BLaER1 treated with 17β-estradiol and CSF1 and Interleukin-3, amounts not matched to agents 10 nM and 100 nM (cell line): ENCODE data around the gene PDS5B.

ENCODE experiments used
- H3K27ac ChIP-seq, 11 experiments: shearing (Covaris generic); formaldehyde crosslinking; 2 replicates each; pipeline ENCODE4 v1.8.1; 2022
- H3K27me3 ChIP-seq, 11 experiments: shearing (Covaris generic); formaldehyde crosslinking; 2 replicates each; pipeline ENCODE4 v1.8.1; 2022
- H3K36me3 ChIP-seq, 11 experiments: shearing (Covaris generic); formaldehyde crosslinking; 2 replicates each; pipeline ENCODE4 v1.8.1; 2022
- H3K4me1 ChIP-seq, 10 experiments: shearing (Covaris generic); formaldehyde crosslinking; 2 replicates each; pipeline ENCODE4 v1.8.1; 2022
- H3K4me2 ChIP-seq, 11 experiments: shearing (Covaris generic); formaldehyde crosslinking; 2 replicates each; pipeline ENCODE4 v1.8.1; 2022
- H3K4me3 ChIP-seq, 10 experiments: shearing (Covaris generic); formaldehyde crosslinking; 2 replicates each; pipeline ENCODE4 v1.8.1; 2022
- H3K9ac ChIP-seq, 11 experiments: shearing (Covaris generic); formaldehyde crosslinking; 2 replicates each; pipeline ENCODE4 v1.8.1; 2022
- H3K9me3 ChIP-seq, 11 experiments: shearing (Covaris generic); formaldehyde crosslinking; replicated peaks in 1 of 11; 2 replicates each; pipeline ENCODE4 v1.8.1; 2022
- H4K20me1 ChIP-seq, 11 experiments: shearing (Covaris generic); formaldehyde crosslinking; 2 replicates each; pipeline ENCODE4 v1.8.1; 2022
- Cebpa-rat ChIP-seq, 11 experiments: shearing (Covaris generic); IDR thresholded peaks; 2 replicates each; pipeline ENCODE4 v1.8.1; 2022

PDS5B gene

GRCh38 chr13:32733690-32734089 is 147.4 kb downstream of the PDS5B start:
- peaks cover 0 to 7% (median 0%) of the 10 kb centered on the region in 11 experiments; a peak in 1 of 22 replicates for H4K20me1 ChIP-seq
- peaks cover 0 to 23% (median 9%) of the 10 kb centered on the region in 10 experiments; a peak in 11 of 20 replicates for H3K4me1 ChIP-seq
- no peak overlapping the region for H3K4me2 ChIP-seq
- no peak overlapping the region for H3K27ac ChIP-seq
- peaks cover 17 to 74% (median 43%) of the 10 kb centered on the region in 11 experiments; a peak in 21 of 22 replicates for H3K36me3 ChIP-seq
- H3K9ac ChIP-seq, result no peak overlapping the region
- no peak overlapping the region for H3K4me3 ChIP-seq
- TF ChIP-seq Cebpa-rat (IDR thresholded peaks at IDR 0.05), result no peak
- no peaks in the 10 kb centered on the region for H3K27me3 ChIP-seq
- H3K9me3 ChIP-seq, result peaks cover 11 to 17% (median 15%) of the 10 kb centered on the region in 11 experiments; a peak in 18 of 22 replicates

- peaks cover 0 to 7% (median 0%) of the 10 kb centered on the region in 11 experiments; a peak in 1 of 22 replicates for H4K20me1 ChIP-seq
- H3K4me2 ChIP-seq, result no peak overlapping the region
- peaks cover 22 to 73% (median 45%) of the 10 kb centered on the region in 11 experiments; a peak in 20 of 22 replicates for H3K36me3 ChIP-seq
- H3K4me1 ChIP-seq, result peaks cover 0 to 23% (median 9%) of the 10 kb centered on the region in 10 experiments; a peak in 11 of 20 replicates
- no peaks in the 10 kb centered on the region for H3K27me3 ChIP-seq
- no peak overlapping the region for H3K9ac ChIP-seq
- peaks cover 3 to 9% (median 8%) of the 10 kb centered on the region in 11 experiments; a peak in 13 of 22 replicates for H3K9me3 ChIP-seq
- H3K27ac ChIP-seq, result no peak overlapping the region
- no peak overlapping the region for H3K4me3 ChIP-seq
- no peak for TF ChIP-seq Cebpa-rat (IDR thresholded peaks at IDR 0.05)
These were observed 148.3 kb downstream of the PDS5B start for GRCh38 chr13:32734511-32734910.

- Histone ChIP-seq H3K9me3 (no peaks in the 10 kb centered on the region), H4K20me1 (peaks cover 0 to 7% (median 0%) of the 10 kb centered on the region in 11 experiments; a peak in 1 of 22 replicates), H3K27me3 (no peaks in the 10 kb centered on the region), H3K9ac (peak overlapping the region in 1 of 11 experiments; percentile 12; a peak in 1 of 22 replicates), H3K4me3 (no peak overlapping the region), H3K36me3 (peaks cover 29 to 69% (median 52%) of the 10 kb centered on the region in 11 experiments; a peak in 21 of 22 replicates), H3K4me1 (peaks cover 0 to 23% (median 9%) of the 10 kb centered on the region in 10 experiments; a peak in 11 of 20 replicates), H3K27ac (no peak overlapping the region), H3K4me2 (no peak overlapping the region)
- no peak for TF ChIP-seq Cebpa-rat (IDR thresholded peaks at IDR 0.05)
These were observed 149.6 kb downstream of the PDS5B start for GRCh38 chr13:32735859-32736258.

- Histone ChIP-seq H3K36me3 (peaks cover 34 to 69% (median 53%) of the 10 kb centered on the region in 11 experiments), H3K27ac (peak overlapping the region; percentile 19 to 72 (median 60); a peak in 17 of 22 replicates), H3K4me3 (peak overlapping the region in 3 of 10 experiments; percentile 1 to 42 (median 38); a peak in 4 of 20 replicates), H4K20me1 (no peaks in the 10 kb centered on the region), H3K27me3 (no peaks in the 10 kb centered on the region), H3K9me3 (no peaks in the 10 kb centered on the region), H3K9ac (peak overlapping the region in 7 of 11 experiments; percentile 33 to 83 (median 58); a peak in 10 of 22 replicates), H3K4me1 (peaks cover 0 to 23% (median 9%) of the 10 kb centered on the region in 10 experiments; a peak in 11 of 20 replicates), H3K4me2 (peak overlapping the region; percentile 31 to 92 (median 66); a peak in 17 of 22 replicates)
- no peak for TF ChIP-seq Cebpa-rat (IDR thresholded peaks at IDR 0.05)
These were observed 150.4 kb downstream of the PDS5B start for GRCh38 chr13:32736648-32737047.

- Histone ChIP-seq H3K4me2 (peak overlapping the region; percentile 31 to 92 (median 66)), H3K9me3 (no peaks in the 10 kb centered on the region), H3K4me1 (peaks cover 0 to 23% (median 9%) of the 10 kb centered on the region in 10 experiments; a peak in 11 of 20 replicates), H3K27ac (peak overlapping the region; percentile 19 to 72 (median 60); a peak in 20 of 22 replicates), H3K9ac (peak overlapping the region; percentile 25 to 83 (median 53); a peak in 19 of 22 replicates), H4K20me1 (no peaks in the 10 kb centered on the region), H3K4me3 (peak overlapping the region in 7 of 10 experiments; percentile 1 to 46 (median 38); a peak in 8 of 20 replicates), H3K27me3 (no peaks in the 10 kb centered on the region), H3K36me3 (peaks cover 34 to 69% (median 57%) of the 10 kb centered on the region in 11 experiments)
- no peak for TF ChIP-seq Cebpa-rat (IDR thresholded peaks at IDR 0.05)
These were observed 150.9 kb downstream of the PDS5B start for GRCh38 chr13:32737111-32737571.

- H3K4me3 ChIP-seq, result peak overlapping the region in 4 of 10 experiments; percentile 35 to 46 (median 40); a peak in 5 of 20 replicates
- H3K27me3 ChIP-seq, result no peaks in the 10 kb centered on the region
- peak overlapping the region; percentile 31 to 92 (median 66); a peak in 17 of 22 replicates for H3K4me2 ChIP-seq
- no peaks in the 10 kb centered on the region for H3K9me3 ChIP-seq
- peak overlapping the region in 8 of 11 experiments; percentile 44 to 83 (median 58); a peak in 13 of 22 replicates for H3K9ac ChIP-seq
- H3K27ac ChIP-seq, result peak overlapping the region; percentile 19 to 72 (median 60); a peak in 17 of 22 replicates
- no peak for TF ChIP-seq Cebpa-rat (IDR thresholded peaks at IDR 0.05)
- H3K36me3 ChIP-seq, result peaks cover 38 to 72% (median 61%) of the 10 kb centered on the region in 11 experiments
- peaks cover 0 to 23% (median 9%) of the 10 kb centered on the region in 10 experiments; a peak in 11 of 20 replicates for H3K4me1 ChIP-seq
- no peaks in the 10 kb centered on the region for H4K20me1 ChIP-seq
These were observed 151.4 kb downstream of the PDS5B start for GRCh38 chr13:32737679-32738078.

GRCh38 chr13:32745509-32745908 is 159.3 kb downstream of the PDS5B start:
- H3K27me3 ChIP-seq, result no peaks in the 10 kb centered on the region
- no peaks in the 10 kb centered on the region for H3K4me1 ChIP-seq
- no peaks in the 10 kb centered on the region for H3K9me3 ChIP-seq
- no peak overlapping the region for H3K27ac ChIP-seq
- H4K20me1 ChIP-seq, result no peaks in the 10 kb centered on the region
- H3K36me3 ChIP-seq, result peaks cover 74 to 100% (median 89%) of the 10 kb centered on the region in 11 experiments
- no peak overlapping the region for H3K9ac ChIP-seq
- no peak overlapping the region for H3K4me3 ChIP-seq
- H3K4me2 ChIP-seq, result no peak overlapping the region
- TF ChIP-seq Cebpa-rat (IDR thresholded peaks at IDR 0.05), result no peak

GRCh38 chr13:32746474-32746873 is 160.2 kb downstream of the PDS5B start:
- H3K27ac ChIP-seq, result no peak overlapping the region
- H3K9me3 ChIP-seq, result no peaks in the 10 kb centered on the region
- H3K36me3 ChIP-seq, result peaks cover 66 to 100% (median 91%) of the 10 kb centered on the region in 11 experiments
- TF ChIP-seq Cebpa-rat (IDR thresholded peaks at IDR 0.05), result no peak
- H3K4me1 ChIP-seq, result no peaks in the 10 kb centered on the region
- H4K20me1 ChIP-seq, result no peaks in the 10 kb centered on the region
- no peak overlapping the region for H3K4me2 ChIP-seq
- no peak overlapping the region for H3K9ac ChIP-seq
- H3K27me3 ChIP-seq, result no peaks in the 10 kb centered on the region
- H3K4me3 ChIP-seq, result no peak overlapping the region

GRCh38 chr13:32748305-32748704 is 162.1 kb downstream of the PDS5B start:
- no peak overlapping the region for H3K27ac ChIP-seq
- H3K36me3 ChIP-seq, result peaks cover 70 to 98% (median 86%) of the 10 kb centered on the region in 11 experiments
- H3K4me3 ChIP-seq, result no peak overlapping the region
- no peaks in the 10 kb centered on the region for H3K9me3 ChIP-seq
- H3K4me1 ChIP-seq, result no peaks in the 10 kb centered on the region
- no peak overlapping the region for H3K9ac ChIP-seq
- no peak for TF ChIP-seq Cebpa-rat (IDR thresholded peaks at IDR 0.05)
- H3K27me3 ChIP-seq, result no peaks in the 10 kb centered on the region
- no peaks in the 10 kb centered on the region; a peak in 1 of 22 replicates for H4K20me1 ChIP-seq
- no peak overlapping the region for H3K4me2 ChIP-seq
